Trophoblast cell (in vitro differentiated cells and primary cell): ENCODE results near the gene DENND5A.

Source experiments
- DNase-seq, 2 donors: peaks; one replicate each; pipeline ENCODE4 v3.0.0-alpha.2; 2016
- H2AFZ ChIP-seq: 2 replicates; pipeline ENCODE4 v1.6.1; 2013; ENCODE audit warnings: low read length, moderate library complexity, mild to moderate bottlenecking; ENCODE audit not compliant: insufficient read depth, poor library complexity
- H2AK5ac ChIP-seq: 2 replicates; pipeline ENCODE4 v1.6.1; 2013; ENCODE audit warnings: mild to moderate bottlenecking, low read length
- H2BK120ac ChIP-seq: 2 replicates; pipeline ENCODE4 v1.6.1; 2013; ENCODE audit warnings: low read length, mild to moderate bottlenecking, moderate library complexity; ENCODE audit not compliant: insufficient read depth, poor library complexity
- H2BK12ac ChIP-seq: 2 replicates; pipeline ENCODE4 v1.6.1; 2013; ENCODE audit warnings: mild to moderate bottlenecking, low read length, moderate library complexity
- H2BK5ac ChIP-seq: 2 replicates; pipeline ENCODE4 v1.6.1; 2013; ENCODE audit warnings: low read length, low read depth, moderate library complexity, mild to moderate bottlenecking; ENCODE audit not compliant: poor library complexity
- H3K14ac ChIP-seq: 2 replicates; pipeline ENCODE4 v1.6.1; 2013; ENCODE audit warnings: mild to moderate bottlenecking, low read length
- H3K18ac ChIP-seq: 2 replicates; pipeline ENCODE4 v1.6.1; 2013; ENCODE audit warnings: mild to moderate bottlenecking, low read length
- H3K23ac ChIP-seq: 2 replicates; pipeline ENCODE4 v1.6.1; 2013; ENCODE audit warnings: low read length
- H3K27ac ChIP-seq: 2 replicates; pipeline ENCODE4 v1.5.1; 2013; ENCODE audit warnings: low read depth, mild to moderate bottlenecking, inconsistent platforms, low read length, moderate library complexity
- H3K27me3 ChIP-seq: 2 replicates; pipeline ENCODE4 v1.6.1; 2013; ENCODE audit warnings: inconsistent platforms, mild to moderate bottlenecking, low read length, moderate library complexity; ENCODE audit not compliant: insufficient read depth
- H3K36me3 ChIP-seq, 2 experiments: 1 replicate in 1 of 2; 2 replicates in 1 of 2; pipeline ENCODE4 v1.6.1; 2013; ENCODE audit warnings: low read length in 2 of 2, mild to moderate bottlenecking in 2 of 2, moderate library complexity in 1 of 2; ENCODE audit not compliant: insufficient read depth in 2 of 2, control insufficient read depth in 1 of 2
- H3K4ac ChIP-seq: 2 replicates; pipeline ENCODE4 v1.6.1; 2013; ENCODE audit warnings: low read depth, mild to moderate bottlenecking, low read length, moderate library complexity
- H3K4me1 ChIP-seq, 2 experiments: 1 replicate in 1 of 2; 2 replicates in 1 of 2; pipeline ENCODE4 v1.6.1; 2013; ENCODE audit warnings: low read length in 2 of 2, mild to moderate bottlenecking in 2 of 2, moderate library complexity in 1 of 2; ENCODE audit not compliant: insufficient read depth in 2 of 2, control insufficient read depth in 1 of 2
- H3K4me2 ChIP-seq: 2 replicates; pipeline ENCODE4 v1.6.1; 2013; ENCODE audit warnings: inconsistent platforms, mild to moderate bottlenecking, low read length, moderate library complexity
- H3K4me3 ChIP-seq: 2 replicates; pipeline ENCODE4 v1.5.1; 2013; ENCODE audit warnings: mild to moderate bottlenecking, low read depth, low read length, inconsistent platforms
- H3K79me1 ChIP-seq: one replicate; pipeline ENCODE4 v1.6.1; 2013; ENCODE audit warnings: low read length
- H3K79me2 ChIP-seq: 2 replicates; pipeline ENCODE4 v1.6.1; 2013; ENCODE audit warnings: low read length, mild to moderate bottlenecking; ENCODE audit not compliant: control insufficient read depth, insufficient read depth, poor library complexity
- H3K9ac ChIP-seq: 2 replicates; pipeline ENCODE4 v1.6.1; 2013; ENCODE audit warnings: mild to moderate bottlenecking, low read length
- H3K9me3 ChIP-seq: 2 replicates; pipeline ENCODE4 v1.6.1; 2013; ENCODE audit warnings: low read depth, mild to moderate bottlenecking, control low read depth, inconsistent platforms, low read length; ENCODE audit not compliant: insufficient read depth
- H4K12ac ChIP-seq: 2 replicates; pipeline ENCODE4 v1.6.1; 2013; ENCODE audit warnings: low read depth, mild to moderate bottlenecking, low read length, moderate library complexity
- H4K8ac ChIP-seq: 2 replicates; pipeline ENCODE4 v1.6.1; 2013; ENCODE audit warnings: low read depth, mild to moderate bottlenecking, low read length, moderate library complexity
- H4K91ac ChIP-seq: one replicate; pipeline ENCODE4 v1.6.1; 2013; ENCODE audit warnings: low read depth, mild to moderate bottlenecking, low read length, moderate library complexity
- WGBS: extraction: QIAGEN DNeasy Blood & Tissue Kit; methylation state at CpG from one replicate; pipeline ENCODE4 v1.1.7; 2013; ENCODE audit warnings: missing lambda C conversion rate; ENCODE audit not compliant: insufficient read length, insufficient coverage; ENCODE audit errors: extremely low coverage; 5-methylcytosine and 5-hydroxymethylcytosine counted together

Gene DENND5A

DNA sequence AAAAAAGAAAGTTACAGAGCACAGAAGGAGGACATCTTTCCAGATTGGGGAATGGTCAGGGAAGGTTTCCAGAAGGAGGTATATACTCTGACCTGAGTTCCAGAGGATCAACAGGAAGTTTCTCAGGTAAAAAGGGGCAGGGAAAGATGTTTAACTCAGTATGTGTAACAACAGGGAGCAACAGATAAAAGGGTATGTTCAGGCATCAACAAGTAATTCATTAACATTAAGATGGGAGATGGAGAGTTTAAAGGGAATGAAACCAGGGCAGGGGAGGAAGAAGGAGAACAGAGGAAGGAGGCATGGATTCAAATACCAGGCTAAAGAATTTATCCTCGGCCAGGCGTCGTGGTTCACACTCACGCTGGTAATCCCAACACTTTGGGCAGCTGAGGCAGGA, 2.5 kb upstream of the DENND5A start:
- no CpG with 5 or more reads among the region's 4 CpGs for WGBS
- H4K8ac ChIP-seq: no peak overlapping the region
- no peak overlapping the region for H3K9ac ChIP-seq
- H3K27ac ChIP-seq: no peak overlapping the region
- no peak overlapping the region for H2BK5ac ChIP-seq
- no peak overlapping the region for H4K12ac ChIP-seq
- H3K4me3 ChIP-seq: no peak overlapping the region
- H3K4me2 ChIP-seq: no peak overlapping the region
- H2AFZ ChIP-seq: no peak overlapping the region
- H3K79me2 ChIP-seq: peaks cover 11% of the 10 kb centered on the region
- no peak overlapping the region for H3K14ac ChIP-seq
- H2AK5ac ChIP-seq: no peak overlapping the region
- no peak for DNase-seq
- peaks cover 10% of the 10 kb centered on the region for H3K79me1 ChIP-seq
- H4K91ac ChIP-seq: no peak overlapping the region
- H3K23ac ChIP-seq: no peak overlapping the region
- H3K4ac ChIP-seq: no peak overlapping the region
- no peak overlapping the region for H2BK12ac ChIP-seq
- H3K36me3 ChIP-seq: no peaks in the 10 kb centered on the region
- H2BK120ac ChIP-seq: no peak overlapping the region
- no peak overlapping the region for H3K18ac ChIP-seq
- peaks cover 0 to 3% of the 10 kb centered on the region in 2 experiments for H3K4me1 ChIP-seq
- no peaks in the 10 kb centered on the region for H3K9me3 ChIP-seq
- no peaks in the 10 kb centered on the region for H3K27me3 ChIP-seq

DNA sequence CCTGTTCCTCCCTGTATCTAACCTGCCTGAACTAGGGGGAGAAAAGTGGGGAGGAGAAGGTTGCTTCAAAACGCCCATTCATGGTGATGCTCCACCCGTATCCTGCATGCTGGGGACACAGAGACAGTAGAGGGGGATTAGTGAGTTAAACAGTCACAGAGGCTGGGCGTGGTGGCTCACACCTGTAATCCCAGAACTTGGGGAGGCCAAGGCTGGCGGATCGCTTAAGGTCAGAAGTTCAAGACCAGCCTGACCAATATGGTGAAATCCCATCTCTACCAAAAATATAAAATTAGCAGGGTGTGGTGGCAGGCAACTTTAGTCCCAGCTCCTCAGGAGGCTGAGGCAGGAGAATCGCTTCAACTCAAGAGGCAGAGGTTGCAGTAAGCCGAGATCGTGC, 1.8 kb upstream of the DENND5A start:
- no peaks in the 10 kb centered on the region for H3K36me3 ChIP-seq
- no CpG with 5 or more reads among the region's 8 CpGs for WGBS

DNA sequence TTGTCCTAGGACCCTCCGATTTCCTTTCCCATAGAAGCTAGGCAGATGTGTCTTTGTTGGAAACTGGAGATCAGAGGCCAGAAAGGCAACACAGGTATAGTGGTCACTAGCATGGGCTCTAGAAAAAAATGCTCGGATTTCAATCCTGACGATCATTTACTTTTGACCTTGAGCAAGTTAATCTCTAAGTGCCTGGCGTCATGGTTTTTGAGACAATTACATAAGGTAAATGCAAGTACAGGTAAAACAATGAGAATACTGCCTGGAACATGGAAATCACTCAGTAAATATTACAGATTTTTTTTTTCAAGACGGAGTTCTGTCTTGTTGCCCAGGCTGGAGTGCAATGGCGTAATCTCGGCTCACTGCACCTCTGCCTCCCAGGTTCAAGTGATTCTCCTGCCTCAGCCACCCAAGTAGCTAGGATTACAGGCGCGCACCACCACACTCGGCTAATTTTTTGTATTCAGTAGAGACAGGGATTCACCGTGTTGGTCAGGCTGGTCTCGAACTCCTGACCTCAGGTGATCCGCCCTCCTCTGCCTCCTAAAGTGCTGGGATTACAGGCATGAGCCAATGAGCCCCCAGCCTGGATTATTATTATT, 1.1 kb upstream of the DENND5A start:
- peaks cover 11% of the 10 kb centered on the region for H3K79me2 ChIP-seq
- DNase-seq: no peak
- no peak overlapping the region for H4K91ac ChIP-seq
- no peak overlapping the region for H3K18ac ChIP-seq
- no peak overlapping the region for H4K8ac ChIP-seq
- no peak overlapping the region for H3K23ac ChIP-seq
- H2BK5ac ChIP-seq: no peak overlapping the region
- H3K9ac ChIP-seq: no peak overlapping the region
- H2AFZ ChIP-seq: no peak overlapping the region
- no peak overlapping the region for H3K14ac ChIP-seq
- H3K79me1 ChIP-seq: peaks cover 10% of the 10 kb centered on the region
- no peak overlapping the region for H4K12ac ChIP-seq
- no peaks in the 10 kb centered on the region for H3K27me3 ChIP-seq
- no peak overlapping the region for H3K27ac ChIP-seq
- no peak overlapping the region for H3K4ac ChIP-seq
- peak overlapping the region; percentile 76 for H3K4me2 ChIP-seq
- H3K36me3 ChIP-seq: no peaks in the 10 kb centered on the region
- no peak overlapping the region for H3K4me3 ChIP-seq
- H2BK12ac ChIP-seq: peak overlapping the region; percentile 1
- no peaks in the 10 kb centered on the region for H3K9me3 ChIP-seq
- no CpG with 5 or more reads among the region's 13 CpGs for WGBS
- no peak overlapping the region for H2BK120ac ChIP-seq
- H2AK5ac ChIP-seq: no peak overlapping the region
- peaks cover 3 to 4% of the 10 kb centered on the region in 2 experiments for H3K4me1 ChIP-seq

More for the DNA sequence above, 1.8 kb upstream of the DENND5A start:
- Histone ChIP-seq H2BK120ac (no peak overlapping the region), H2AK5ac (no peak overlapping the region), H3K27me3 (no peaks in the 10 kb centered on the region), H3K4me1 (peaks cover 0 to 3% of the 10 kb centered on the region in 2 experiments), H3K79me2 (peaks cover 11% of the 10 kb centered on the region), H3K4ac (no peak overlapping the region), H3K14ac (no peak overlapping the region), H4K91ac (no peak overlapping the region), H2AFZ (no peak overlapping the region), H3K23ac (no peak overlapping the region), H4K12ac (no peak overlapping the region), H3K4me3 (no peak overlapping the region), H3K4me2 (no peak overlapping the region), H3K9ac (no peak overlapping the region), H3K79me1 (peaks cover 10% of the 10 kb centered on the region), H3K18ac (no peak overlapping the region), H2BK5ac (no peak overlapping the region), H3K27ac (no peak overlapping the region), H2BK12ac (no peak overlapping the region), H4K8ac (no peak overlapping the region), H3K9me3 (no peaks in the 10 kb centered on the region)
- no peak for DNase-seq

DNA sequence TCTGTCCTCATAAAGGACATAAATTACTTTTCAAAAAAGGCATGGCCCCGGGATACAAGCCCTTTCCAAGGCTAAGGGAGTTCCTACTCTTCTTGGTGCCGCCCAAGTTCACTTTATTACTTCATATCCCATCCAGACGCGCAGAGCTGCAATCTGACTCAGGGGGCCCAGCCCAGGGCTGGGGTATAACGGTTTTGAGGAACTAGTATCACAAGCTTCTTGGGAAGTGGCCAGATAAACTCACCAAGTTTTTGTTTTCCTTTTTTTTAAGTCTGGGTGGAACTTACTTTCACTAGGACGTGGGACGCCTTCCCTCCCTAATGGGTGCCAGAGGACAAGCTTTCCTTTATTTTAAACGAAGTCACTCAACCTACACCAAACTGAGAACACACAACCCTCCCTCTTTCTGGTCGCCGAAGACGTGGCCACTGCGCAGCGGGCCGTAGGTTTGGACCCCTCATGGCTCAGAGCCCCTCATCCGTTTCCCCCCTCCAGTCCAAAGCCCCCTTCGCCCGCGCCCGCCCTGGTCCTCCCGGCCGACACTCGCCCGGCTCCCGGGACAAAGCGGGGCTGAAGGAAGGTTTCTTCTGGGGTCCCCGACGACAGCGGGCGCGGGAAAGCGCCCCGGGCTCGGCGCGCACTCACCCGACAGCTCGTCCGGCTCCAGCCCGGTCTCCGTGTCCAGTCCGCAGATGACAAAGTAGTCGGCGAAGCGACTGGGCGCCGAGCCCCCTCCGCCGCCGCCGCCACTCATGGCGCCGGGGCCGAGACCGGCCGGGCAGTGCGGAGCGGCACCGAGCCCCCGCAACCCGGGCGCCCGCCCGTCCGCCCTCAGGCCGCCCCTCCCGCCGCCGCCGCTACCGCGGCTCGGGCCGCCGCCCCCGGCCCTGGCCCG, 587 bp downstream of the DENND5A start:
- Histone ChIP-seq H3K23ac (no peak overlapping the region), H3K14ac (peak overlapping the region; percentile 38), H3K9me3 (no peaks in the 10 kb centered on the region), H3K18ac (peak overlapping the region; percentile 90), H3K27me3 (no peaks in the 10 kb centered on the region), H3K4ac (peak overlapping the region; percentile 53), H4K91ac (peak overlapping the region; percentile 56), H2BK12ac (no peak overlapping the region), H3K4me1 (peaks cover 3 to 4% of the 10 kb centered on the region in 2 experiments), H3K4me2 (peak overlapping the region; percentile 76), H4K8ac (peak overlapping the region; percentile 62), H3K27ac (peak overlapping the region; percentile 68), H3K4me3 (peak overlapping the region; percentile 75), H3K9ac (peak overlapping the region; percentile 85), H3K79me1 (peaks cover 10% of the 10 kb centered on the region), H3K36me3 (no peaks in the 10 kb centered on the region), H3K79me2 (peaks cover 13% of the 10 kb centered on the region), H2BK5ac (peak overlapping the region; percentile 34), H2AK5ac (peak overlapping the region; percentile 47), H2AFZ (peak overlapping the region; percentile 71), H4K12ac (peak overlapping the region; percentile 13), H2BK120ac (peak overlapping the region; percentile 74)
- WGBS: no CpG with 5 or more reads among the region's 76 CpGs
- peak; percentile 53 to 71 for DNase-seq
